Measurements from ENCODE around the gene RFC1. TPM values are rescaled to one million over a fixed set of nuclear protein-coding genes. Genes with fewer than 3 reads are reported as not detected.
"Not testable (repeated sequence)": the region's sequence is repeated elsewhere in the genome, so short reads cannot be mapped to it uniquely, and the experiment has no call there.

RFC1 gene
- total and polyA plus RNA-seq, 11 donors: 5.3 to 31.2 (median 23.1) TPM

DNA sequence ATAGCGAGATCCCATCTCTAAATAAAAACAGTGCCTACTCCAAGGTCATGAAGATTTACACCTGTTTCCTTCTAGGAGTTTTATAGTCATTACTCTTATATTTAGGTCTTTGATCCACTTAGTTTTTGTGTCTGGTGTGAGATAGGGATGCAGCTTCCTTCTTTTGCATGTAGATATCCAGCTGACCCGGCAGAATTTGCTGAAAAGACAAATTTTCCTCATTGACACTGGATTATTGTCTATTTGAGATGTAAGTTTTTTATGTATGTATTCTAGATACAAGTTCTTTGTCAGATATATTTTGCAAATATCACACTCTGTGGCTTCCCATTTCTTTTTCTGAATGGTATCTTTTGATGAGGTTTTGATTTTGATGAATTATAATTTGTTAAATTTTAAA is 85.4 kb downstream of the RFC1 start:
- WGBS, 4 donors: 96 to 100% (median 97%) methylated on average over 2 of the region's 2 CpGs
- intact Hi-C loops (cut with DNase I): no loop called here
- Histone ChIP-seq H3K27me3 (no peaks in the 10 kb centered on the region), H3K9me3 (peaks cover 0 to 5% (median 0%) of the 10 kb centered on the region in 12 donors), H3K4me1 (no peaks in the 10 kb centered on the region), H3K4me3 (no peak overlapping the region), H3K36me3 (peaks cover 0 to 83% (median 32%) of the 10 kb centered on the region in 9 donors), H3K27ac (no peak overlapping the region)
- no peak for DNase-seq
- TF ChIP-seq, protein P1, sequence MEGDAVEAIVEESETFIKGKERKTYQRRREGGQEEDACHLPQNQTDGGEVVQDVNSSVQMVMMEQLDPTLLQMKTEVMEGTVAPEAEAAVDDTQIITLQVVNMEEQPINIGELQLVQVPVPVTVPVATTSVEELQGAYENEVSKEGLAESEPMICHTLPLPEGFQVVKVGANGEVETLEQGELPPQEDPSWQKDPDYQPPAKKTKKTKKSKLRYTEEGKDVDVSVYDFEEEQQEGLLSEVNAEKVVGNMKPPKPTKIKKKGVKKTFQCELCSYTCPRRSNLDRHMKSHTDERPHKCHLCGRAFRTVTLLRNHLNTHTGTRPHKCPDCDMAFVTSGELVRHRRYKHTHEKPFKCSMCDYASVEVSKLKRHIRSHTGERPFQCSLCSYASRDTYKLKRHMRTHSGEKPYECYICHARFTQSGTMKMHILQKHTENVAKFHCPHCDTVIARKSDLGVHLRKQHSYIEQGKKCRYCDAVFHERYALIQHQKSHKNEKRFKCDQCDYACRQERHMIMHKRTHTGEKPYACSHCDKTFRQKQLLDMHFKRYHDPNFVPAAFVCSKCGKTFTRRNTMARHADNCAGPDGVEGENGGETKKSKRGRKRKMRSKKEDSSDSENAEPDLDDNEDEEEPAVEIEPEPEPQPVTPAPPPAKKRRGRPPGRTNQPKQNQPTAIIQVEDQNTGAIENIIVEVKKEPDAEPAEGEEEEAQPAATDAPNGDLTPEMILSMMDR (IDR thresholded peaks at IDR 0.05): no peak
- TF ChIP-seq POLR2A (IDR thresholded peaks at IDR 0.05): no peak
- no peak for ATAC-seq

DNA sequence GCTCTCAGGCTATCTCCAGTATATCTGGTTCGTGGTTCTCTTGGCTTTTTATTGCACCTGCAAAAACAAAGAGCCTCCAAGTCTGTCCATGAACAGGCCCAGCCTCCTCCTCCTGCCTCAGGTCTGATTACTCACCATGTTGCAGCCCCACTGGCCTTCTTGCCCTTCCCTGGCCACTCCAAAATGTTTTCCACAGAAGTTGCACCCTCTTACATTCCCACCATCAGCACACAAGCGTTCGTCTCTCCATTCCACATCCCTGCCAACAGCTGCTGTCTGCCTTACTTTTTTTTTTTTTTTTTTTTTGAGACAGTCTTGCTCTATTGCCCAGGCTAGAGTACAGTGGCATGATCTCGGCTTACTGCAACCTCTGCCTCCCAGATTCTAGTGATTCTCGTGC is 86.7 kb downstream of the RFC1 start:
- WGBS, 4 donors: 78 to 88% (median 82%) methylated on average over 5 of the region's 5 CpGs
- Histone ChIP-seq H3K27me3 (no peaks in the 10 kb centered on the region), H3K27ac (no peak overlapping the region), H3K4me3 (no peak overlapping the region), H3K9me3 (peaks cover 0 to 5% (median 0%) of the 10 kb centered on the region in 12 donors), H3K4me1 (no peaks in the 10 kb centered on the region), H3K36me3 (peaks cover 0 to 83% (median 41%) of the 10 kb centered on the region in 9 donors)
- TF ChIP-seq, protein P1 (IDR thresholded peaks at IDR 0.05): no peak
- TF ChIP-seq POLR2A (IDR thresholded peaks at IDR 0.05): no peak
- DNase-seq: no peak
- ATAC-seq: no peak
- intact Hi-C loops (cut with DNase I): no loop called here

DNA sequence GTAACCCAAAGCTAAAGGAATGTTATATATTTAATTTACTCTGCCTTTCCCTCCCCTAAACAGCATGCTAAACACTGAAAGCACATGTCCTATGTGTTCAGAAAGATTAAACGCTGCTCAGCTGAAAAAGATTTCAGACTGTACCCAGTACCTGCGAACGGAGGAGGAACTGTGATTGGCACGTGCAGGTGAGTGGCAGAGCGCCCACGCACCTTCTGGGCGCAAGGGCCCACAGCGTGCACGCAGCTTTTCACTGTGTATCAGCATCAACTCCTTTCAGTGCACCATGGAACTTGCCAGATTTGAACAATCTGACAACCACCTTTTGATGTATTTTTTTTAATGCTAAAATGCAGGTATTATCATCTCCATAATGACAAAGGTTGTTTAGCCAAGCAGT is 87.7 kb downstream of the RFC1 start:
- TF ChIP-seq, protein P1 (IDR thresholded peaks at IDR 0.05): no peak
- TF ChIP-seq POLR2A (IDR thresholded peaks at IDR 0.05): no peak
- Histone ChIP-seq H3K9me3 (peaks cover 0 to 5% (median 0%) of the 10 kb centered on the region in 12 donors), H3K27ac (no peak overlapping the region), H3K4me3 (no peak overlapping the region), H3K36me3 (peaks cover 0 to 83% (median 42%) of the 10 kb centered on the region in 9 donors), H3K4me1 (no peaks in the 10 kb centered on the region), H3K27me3 (no peaks in the 10 kb centered on the region)
- ATAC-seq (no peak), DNase-seq (no peak)
- 91 to 95% (median 94%) methylated on average over 9 of the region's 9 CpGs for WGBS, 4 donors
- intact Hi-C loops (cut with DNase I): no loop called here

DNA sequence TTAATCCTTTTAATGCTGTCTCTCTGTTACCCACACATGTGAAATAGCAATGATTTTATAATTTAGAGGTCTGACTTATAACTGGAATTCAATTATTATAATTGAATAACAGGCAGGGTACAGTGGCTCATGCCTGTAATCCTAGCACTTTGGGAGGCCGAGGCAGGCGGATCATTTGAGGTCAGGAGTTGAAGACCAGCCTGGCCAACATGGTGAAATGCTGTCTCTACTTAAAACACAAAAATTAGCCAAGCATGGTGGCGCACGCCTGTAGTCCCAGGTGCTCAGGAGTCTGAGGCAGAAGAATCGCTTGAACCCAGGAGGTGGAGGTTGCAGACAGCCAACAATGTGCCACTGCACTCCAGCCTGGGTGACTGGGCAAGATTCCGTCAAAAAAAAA is 88.5 kb downstream of the RFC1 start:
- H3K27ac ChIP-seq; H3K4me1 ChIP-seq; DNase-seq; H3K27me3 ChIP-seq; ATAC-seq; H3K9me3 ChIP-seq; intact Hi-C loops (cut with DNase I); H3K4me3 ChIP-seq: not testable (repeated sequence)
- WGBS, 4 donors: 88 to 93% (median 91%) methylated on average over 6 of the region's 6 CpGs
- peaks cover 0 to 87% (median 42%) of the 10 kb centered on the region in 9 donors for H3K36me3 ChIP-seq

DNA sequence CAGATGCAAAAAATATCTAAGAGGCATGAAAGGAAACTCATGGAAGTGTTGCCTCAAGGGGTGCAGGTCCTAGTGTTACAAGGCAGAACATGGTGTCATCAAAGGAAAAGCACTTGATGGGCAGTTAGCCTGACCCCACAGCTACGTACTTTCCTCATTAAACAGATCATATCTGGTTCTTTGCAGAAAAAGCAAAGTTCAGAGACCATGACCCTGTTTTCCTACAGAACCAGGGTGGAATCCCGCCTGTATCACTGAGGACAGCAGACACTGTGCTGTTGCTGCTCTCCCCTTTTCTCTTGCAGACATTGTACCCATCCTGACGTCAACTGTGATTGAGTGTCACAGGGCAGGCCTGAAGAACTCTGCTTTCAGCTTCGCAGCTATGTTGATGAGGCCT is 91.7 kb downstream of the RFC1 start:
- Histone ChIP-seq H3K27ac (no peak overlapping the region), H3K36me3 (peaks cover 0 to 98% (median 55%) of the 10 kb centered on the region in 9 donors), H3K4me3 (no peak overlapping the region), H3K9me3 (no peaks in the 10 kb centered on the region), H3K27me3 (no peaks in the 10 kb centered on the region), H3K4me1 (no peaks in the 10 kb centered on the region)
- TF ChIP-seq POLR2A (IDR thresholded peaks at IDR 0.05): no peak
- TF ChIP-seq, protein P1 (IDR thresholded peaks at IDR 0.05): no peak
- 89 to 97% (median 95%) methylated on average over 4 of the region's 4 CpGs for WGBS, 4 donors
- intact Hi-C loops (cut with DNase I): no loop called here
- no peak for DNase-seq
- no peak for ATAC-seq
